ENCODE results near the gene SLC1A3.

Gene SLC1A3

GRCh38 chr5:36722900-36723299, 116.5 kb downstream of the SLC1A3 start:
- DNase-seq = no peak

GRCh38 chr5:36723912-36724311, 117.5 kb downstream of the SLC1A3 start:
- DNase-seq = no peak

GRCh38 chr5:36724467-36725332, 118.3 kb downstream of the SLC1A3 start:
- DNase-seq = no peak

- DNase-seq = no peak
These were observed 119.9 kb downstream of the SLC1A3 start for GRCh38 chr5:36726317-36726716.

GRCh38 chr5:36726767-36727166, 120.4 kb downstream of the SLC1A3 start:
- no peak for DNase-seq

- DNase-seq = no peak
These were observed 122.5 kb downstream of the SLC1A3 start for GRCh38 chr5:36728697-36729543.

- DNase-seq = no peak
These were observed 124.3 kb downstream of the SLC1A3 start for GRCh38 chr5:36730537-36731216.

GRCh38 chr5:36733183-36733582, 126.8 kb downstream of the SLC1A3 start:
- no peak for DNase-seq

GRCh38 chr5:36734422-36734821, 128.0 kb downstream of the SLC1A3 start:
- no peak for DNase-seq

- no peak for DNase-seq
These were observed 129.5 kb downstream of the SLC1A3 start for GRCh38 chr5:36735891-36736290.

Data from left hindlimb (tissue), 1 donor.